ENCODE measurements around the gene ERBB4. TPM values are rescaled to one million over a fixed set of nuclear protein-coding genes. Genes with fewer than 3 reads are reported as not detected.

ERBB4 gene
- 0.04 and 0.22 TPM in 2 replicates for total RNA-seq (2021)
- long read RNA-seq: 0 reads

DNA sequence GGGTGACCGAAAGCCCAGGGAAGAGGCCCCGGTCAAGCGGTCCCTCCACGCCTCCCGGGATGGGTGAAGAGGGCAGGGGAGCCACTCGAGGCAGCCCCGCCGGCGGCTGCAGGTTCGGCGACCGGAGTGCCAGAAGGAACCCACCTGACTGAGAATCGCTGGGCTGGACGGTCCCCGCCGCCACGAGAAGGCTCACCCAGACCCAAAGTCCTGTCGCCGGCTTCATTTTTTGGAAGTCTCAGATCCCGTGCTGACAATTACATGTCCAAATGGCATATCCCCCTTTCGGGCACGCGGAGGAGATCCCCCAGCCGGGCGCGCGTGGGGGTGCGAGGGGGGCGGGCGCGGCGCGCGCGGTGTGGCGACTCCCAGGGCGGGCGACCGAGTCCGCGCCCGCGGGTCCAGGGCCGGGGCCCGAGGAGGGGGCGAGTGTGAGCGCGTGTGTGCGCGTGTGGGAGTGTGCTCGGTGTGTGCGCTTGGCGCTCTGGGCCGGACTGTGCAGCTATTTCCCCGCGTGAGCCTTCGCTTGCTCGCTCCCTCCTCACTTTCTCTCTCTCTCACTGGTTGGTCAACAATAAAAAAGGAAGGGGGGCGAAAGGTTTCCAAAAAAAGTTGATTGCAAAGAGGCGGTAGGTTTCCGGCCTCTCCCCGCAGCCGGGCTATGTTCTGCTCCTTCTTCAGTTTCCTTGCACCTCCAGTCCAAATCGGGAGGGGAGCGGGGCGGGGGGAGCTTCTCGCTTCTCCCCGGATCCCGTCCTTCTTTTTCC is at the start of gene ERBB4:
TSS of gene ERBB4 (minus strand) at position 498 of the 767 bp plus-strand sequence. CDS start at position 226, 272 bp downstream.
- Histone ChIP-seq H3K14ac (ENCODE audit: insufficient read depth, low read length) (no peak within 1 kb of the TSS), H3K4ac (ENCODE audit: low read depth, low read length) (no peak within 1 kb of the TSS), H3K23me2 (ENCODE audit: insufficient read length, low read depth, low read length, poor library complexity, severe bottlenecking) (peaks cover 31% of the 10 kb centered on the region), H3K4me2 (ENCODE audit: insufficient read depth, insufficient read length, low read length) (peak within 1 kb of the TSS; percentile 94), H4K20me1 (ENCODE audit: control insufficient read depth, insufficient read depth, insufficient read length) (no peaks in the 10 kb centered on the region), H3K79me2 (ENCODE audit: insufficient read depth, low read length) (no peaks in the 10 kb centered on the region), H2AFZ (ENCODE audit: low read length) (no peak within 1 kb of the TSS), H2BK15ac (ENCODE audit: low read depth, low read length) (no peak within 1 kb of the TSS), H3K9ac (ENCODE audit: extremely low read depth, insufficient read length, low read length) (peak within 1 kb of the TSS; percentile 13), H2AK5ac (ENCODE audit: insufficient read length, low read length) (no peak within 1 kb of the TSS), H3K56ac (ENCODE audit: insufficient read length, low read depth, low read length) (no peak within 1 kb of the TSS), H2BK20ac (ENCODE audit: low read depth, low read length, poor library complexity, severe bottlenecking) (no peak within 1 kb of the TSS), H3K18ac (ENCODE audit: insufficient read length, low read depth, low read length) (no peak within 1 kb of the TSS), H3K27me3 (ENCODE audit: insufficient read depth, low read length) (peaks cover 23% of the 10 kb centered on the region; the same call in 1 of the 2 replicates), H3K9me3 (ENCODE audit: control insufficient read depth, low read depth, low read length) (no peaks in the 10 kb centered on the region), H3K4me1 (ENCODE audit: insufficient read depth, low read length) (no peaks in the 10 kb centered on the region), H3K27ac (ENCODE audit: insufficient read length, low read depth, low read length) (no peak within 1 kb of the TSS), H4K91ac (ENCODE audit: insufficient read length, low read depth, low read length) (no peak within 1 kb of the TSS), H3K23ac (ENCODE audit: insufficient read length, low read depth, low read length) (no peak within 1 kb of the TSS), H2BK120ac (ENCODE audit: low read depth, low read length, poor library complexity, severe bottlenecking) (no peak within 1 kb of the TSS), H2BK12ac (ENCODE audit: insufficient read length, low read depth, low read length) (no peak within 1 kb of the TSS), H3K79me1 (ENCODE audit: insufficient read depth, low read depth, low read length, poor library complexity, severe bottlenecking) (no peaks in the 10 kb centered on the region), H4K8ac (replicated peaks; ENCODE audit: insufficient read length, low read depth, low read length) (no peak within 1 kb of the TSS), H2BK5ac (ENCODE audit: insufficient read length, low read length) (no peak within 1 kb of the TSS), H4K5ac (ENCODE audit: insufficient read length, low read depth, low read length) (no peak within 1 kb of the TSS), H3T11ph (ENCODE audit: low read length) (no peak within 1 kb of the TSS)
- no CpG with 5 or more reads among the region's 69 CpGs for WGBS (ENCODE audit: extremely low coverage, insufficient read length, low lambda C conversion rate)
- Mint-ChIP-seq H3K36me3 (ENCODE audit: insufficient read depth in 1 of 3, low read depth in 3 of 3) (no peaks in the 10 kb centered on the region), H3K9me3 (no peaks in the 10 kb centered on the region), H3K4me3 (peak within 1 kb of the TSS; percentile 77 to 92), H3K27ac (no peak within 1 kb of the TSS), H3K27me3 (ENCODE audit: low read depth) (peaks cover 91% of the 10 kb centered on the region), H3K4me1 (peaks cover 19 to 27% of the 10 kb centered on the region in 2 experiments)
- TF ChIP-seq, protein P1, sequence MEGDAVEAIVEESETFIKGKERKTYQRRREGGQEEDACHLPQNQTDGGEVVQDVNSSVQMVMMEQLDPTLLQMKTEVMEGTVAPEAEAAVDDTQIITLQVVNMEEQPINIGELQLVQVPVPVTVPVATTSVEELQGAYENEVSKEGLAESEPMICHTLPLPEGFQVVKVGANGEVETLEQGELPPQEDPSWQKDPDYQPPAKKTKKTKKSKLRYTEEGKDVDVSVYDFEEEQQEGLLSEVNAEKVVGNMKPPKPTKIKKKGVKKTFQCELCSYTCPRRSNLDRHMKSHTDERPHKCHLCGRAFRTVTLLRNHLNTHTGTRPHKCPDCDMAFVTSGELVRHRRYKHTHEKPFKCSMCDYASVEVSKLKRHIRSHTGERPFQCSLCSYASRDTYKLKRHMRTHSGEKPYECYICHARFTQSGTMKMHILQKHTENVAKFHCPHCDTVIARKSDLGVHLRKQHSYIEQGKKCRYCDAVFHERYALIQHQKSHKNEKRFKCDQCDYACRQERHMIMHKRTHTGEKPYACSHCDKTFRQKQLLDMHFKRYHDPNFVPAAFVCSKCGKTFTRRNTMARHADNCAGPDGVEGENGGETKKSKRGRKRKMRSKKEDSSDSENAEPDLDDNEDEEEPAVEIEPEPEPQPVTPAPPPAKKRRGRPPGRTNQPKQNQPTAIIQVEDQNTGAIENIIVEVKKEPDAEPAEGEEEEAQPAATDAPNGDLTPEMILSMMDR (conservative IDR thresholded peaks at IDR 0.05): no peak
- no peak for DNase-seq

All from H9 (cell line).